HL-60/S4 (cell line): Measurements from ENCODE around the gene NCSTN.

Experiments used
- in situ Hi-C: fragments of 300-500 bp; cut with MboI; formaldehyde crosslinking; loops from 2 replicates; pipeline ENCODE4 v1.14.3; 2022; ENCODE audit warnings: low sequenced_read_pairs

NCSTN gene

GRCh38 chr1:160403244-160403643, 60.1 kb downstream of the NCSTN start:
- in situ Hi-C loops = no loop called here

- in situ Hi-C loops = no loop called here
Observed at GRCh38 chr1:160404094-160404493, 60.9 kb downstream of the NCSTN start.

GRCh38 chr1:160405331-160405877, 62.2 kb downstream of the NCSTN start:
- in situ Hi-C loops = no loop called here

- in situ Hi-C loops = no loop called here
Observed at GRCh38 chr1:160406131-160406968, 63.2 kb downstream of the NCSTN start.

- in situ Hi-C loops = no loop called here
Observed at GRCh38 chr1:160407839-160408801, 64.9 kb downstream of the NCSTN start.
